H9 (cell line): ENCODE measurements around the gene MAT2A. TPM values are rescaled to one million over a fixed set of nuclear protein-coding genes. Genes with fewer than 3 reads are reported as not detected.

ENCODE experiments used
- DNase-seq: peaks from one replicate; pipeline ENCODE4 v3.0.0-alpha.2; 2017
- H2AFZ ChIP-seq: one replicate; pipeline ENCODE4 v1.6.1; 2013; ENCODE audit warnings: mild to moderate bottlenecking, low read length, control low read depth, moderate library complexity
- H2AK5ac ChIP-seq: 2 replicates; pipeline ENCODE4 v1.6.1; 2013; ENCODE audit warnings: low read length, control low read depth, mixed read lengths; ENCODE audit not compliant: insufficient read length
- H2BK120ac ChIP-seq: one replicate; pipeline ENCODE4 v1.6.1; 2013; ENCODE audit warnings: low read depth, mild to moderate bottlenecking, low read length, control low read depth, inconsistent platforms; ENCODE audit not compliant: poor library complexity, severe bottlenecking
- H2BK12ac ChIP-seq: 2 replicates; pipeline ENCODE4 v1.6.1; 2013; ENCODE audit warnings: low read length, control low read depth, mixed read lengths, low read depth; ENCODE audit not compliant: insufficient read length
- H2BK15ac ChIP-seq: 2 replicates; pipeline ENCODE4 v1.6.1; 2013; ENCODE audit warnings: low read depth, low read length, control low read depth
- H2BK20ac ChIP-seq: one replicate; pipeline ENCODE4 v1.6.1; 2013; ENCODE audit warnings: low read depth, mild to moderate bottlenecking, low read length, control low read depth, inconsistent platforms; ENCODE audit not compliant: poor library complexity, severe bottlenecking
- H2BK5ac ChIP-seq: 2 replicates; pipeline ENCODE4 v1.6.1; 2013; ENCODE audit warnings: low read length, control low read depth, mixed read lengths; ENCODE audit not compliant: insufficient read length
- H3K14ac ChIP-seq: 2 replicates; pipeline ENCODE4 v1.6.1; 2013; ENCODE audit warnings: low read length, control low read depth; ENCODE audit not compliant: insufficient read depth
- H3K18ac ChIP-seq: 2 replicates; pipeline ENCODE4 v1.6.1; 2013; ENCODE audit warnings: low read depth, mild to moderate bottlenecking, mixed read lengths, low read length, control low read depth; ENCODE audit not compliant: insufficient read length
- H3K23ac ChIP-seq: 2 replicates; pipeline ENCODE4 v1.6.1; 2013; ENCODE audit warnings: low read length, control low read depth, mixed read lengths, low read depth; ENCODE audit not compliant: insufficient read length
- H3K23me2 ChIP-seq: 2 replicates; pipeline ENCODE4 v1.6.1; 2013; ENCODE audit warnings: low read depth, mild to moderate bottlenecking, mixed read lengths, low read length, control low read depth; ENCODE audit not compliant: insufficient read length, poor library complexity, severe bottlenecking
- H3K27ac ChIP-seq: 2 replicates; pipeline ENCODE4 v1.5.1; 2013; ENCODE audit warnings: low read length, control low read depth, mixed read lengths, low read depth; ENCODE audit not compliant: insufficient read length
- H3K27me3 ChIP-seq: 2 replicates; pipeline ENCODE4 v1.6.1; 2013; ENCODE audit warnings: low read length, control low read depth, inconsistent platforms; ENCODE audit not compliant: insufficient read depth
- H3K4ac ChIP-seq: 2 replicates; pipeline ENCODE4 v1.6.1; 2013; ENCODE audit warnings: low read depth, mild to moderate bottlenecking, control low read depth, inconsistent platforms, low read length, moderate library complexity
- H3K4me1 ChIP-seq: 2 replicates; pipeline ENCODE4 v1.6.1; 2013; ENCODE audit warnings: low read length, control low read depth, inconsistent platforms; ENCODE audit not compliant: insufficient read depth
- H3K4me2 ChIP-seq: 2 replicates; pipeline ENCODE4 v1.6.1; 2013; ENCODE audit warnings: low read length, control low read depth, mixed read lengths; ENCODE audit not compliant: insufficient read length, insufficient read depth
- H3K56ac ChIP-seq: 2 replicates; pipeline ENCODE4 v1.6.1; 2013; ENCODE audit warnings: low read depth, mild to moderate bottlenecking, mixed read lengths, low read length, control low read depth; ENCODE audit not compliant: insufficient read length
- H3K79me1 ChIP-seq: 2 replicates; pipeline ENCODE4 v1.6.1; 2013; ENCODE audit warnings: low read depth, mild to moderate bottlenecking, moderate library complexity, low read length, control low read depth, inconsistent platforms; ENCODE audit not compliant: insufficient read depth, poor library complexity, severe bottlenecking
- H3K79me2 ChIP-seq: 2 replicates; pipeline ENCODE4 v1.6.1; 2013; ENCODE audit warnings: low read length, control low read depth, inconsistent platforms; ENCODE audit not compliant: insufficient read depth
- H3K9ac ChIP-seq: 2 replicates; pipeline ENCODE4 v1.6.1; 2013; ENCODE audit warnings: low read length, control low read depth, mixed read lengths; ENCODE audit not compliant: insufficient read length; ENCODE audit errors: extremely low read depth
- H3K9me3 ChIP-seq: one replicate; pipeline ENCODE4 v1.6.1; 2013; ENCODE audit warnings: low read depth, low read length, inconsistent platforms; ENCODE audit not compliant: control insufficient read depth
- H3T11ph ChIP-seq: one replicate; pipeline ENCODE4 v1.6.1; 2013; ENCODE audit warnings: mild to moderate bottlenecking, low read length, control low read depth, inconsistent platforms
- H4K20me1 ChIP-seq: one replicate; pipeline ENCODE4 v1.6.1; 2013; ENCODE audit not compliant: control insufficient read depth, insufficient read length, insufficient read depth
- H4K5ac ChIP-seq: 2 replicates; pipeline ENCODE4 v1.6.1; 2013; ENCODE audit warnings: low read depth, mild to moderate bottlenecking, mixed read lengths, low read length, control low read depth; ENCODE audit not compliant: insufficient read length
- H4K8ac ChIP-seq: replicated peaks from 2 replicates; pipeline ENCODE4 v1.6.1; 2013; ENCODE audit warnings: low read length, control low read depth, mixed read lengths, low read depth; ENCODE audit not compliant: insufficient read length
- H4K91ac ChIP-seq: 2 replicates; pipeline ENCODE4 v1.6.1; 2013; ENCODE audit warnings: low read depth, mild to moderate bottlenecking, moderate library complexity, mixed read lengths, low read length, control low read depth; ENCODE audit not compliant: insufficient read length
- H3K27ac Mint-ChIP-seq, 3 experiments: 2 replicates in 2 of 3; 3 replicates in 1 of 3; pipeline ENCODE4 v1.8.0; 2020 to 2021; ENCODE audit warnings: mixed read lengths in 3 of 3, mild to moderate bottlenecking in 1 of 3, moderate library complexity in 1 of 3
- H3K27me3 Mint-ChIP-seq: 2 replicates; pipeline ENCODE4 v1.8.0; 2021; ENCODE audit warnings: low read depth, mild to moderate bottlenecking, moderate library complexity, mixed read lengths
- H3K36me3 Mint-ChIP-seq, 3 experiments: 2 replicates in 2 of 3; 3 replicates in 1 of 3; pipeline ENCODE4 v1.8.0; 2020 to 2021; ENCODE audit warnings: low read depth in 3 of 3, mixed read lengths in 3 of 3; ENCODE audit not compliant: insufficient read depth in 1 of 3
- H3K4me1 Mint-ChIP-seq, 2 experiments: 2 replicates each; pipeline ENCODE4 v1.8.0; 2020; ENCODE audit warnings: mixed read lengths in 2 of 2
- H3K4me3 Mint-ChIP-seq, 2 experiments: 2 replicates in 1 of 2; 3 replicates in 1 of 2; pipeline ENCODE4 v1.8.0; 2020 to 2021; ENCODE audit warnings: mild to moderate bottlenecking in 2 of 2, mixed read lengths in 2 of 2, moderate library complexity in 1 of 2
- H3K9me3 Mint-ChIP-seq, 2 experiments: 2 replicates in 1 of 2; 3 replicates in 1 of 2; pipeline ENCODE4 v1.8.0; 2020; ENCODE audit warnings: mild to moderate bottlenecking in 2 of 2, mixed read lengths in 2 of 2, moderate library complexity in 1 of 2
- WGBS: extraction: QIAGEN DNeasy Blood & Tissue Kit; methylation state at CpG from one replicate; pipeline ENCODE4 v1.1.7; 2013; ENCODE audit warnings: missing lambda C conversion rate, low lambda C conversion rate, mixed read lengths; ENCODE audit not compliant: insufficient read length; ENCODE audit errors: extremely low coverage; 5-methylcytosine and 5-hydroxymethylcytosine counted together
- total RNA-seq: library from RNA; stranded (reverse); gene quantifications from 2 replicates; pipeline ENCODE4 v1.2.1, GENCODE V29; 2021
- TF ChIP-seq, protein P1 (sequence below): fragments of 200-600 bp; sonication (generic); conservative IDR thresholded peaks from 3 replicates; pipeline ENCODE4 v1.8.0; 2021; ENCODE audit warnings: antibody characterized with exemption, mild to moderate bottlenecking

The MAT2A gene
- total RNA-seq, 1 experiment from 2014 or later = 459 TPM

- Histone ChIP-seq H3K27me3 (no peaks in the 10 kb centered on the region), H2AK5ac (no peak overlapping the region), H3T11ph (no peak overlapping the region), H3K4me2 (no peak overlapping the region), H3K14ac (no peak overlapping the region), H2AFZ (no peak overlapping the region), H4K5ac (no peak overlapping the region), H4K20me1 (no peaks in the 10 kb centered on the region), H3K23me2 (no peaks in the 10 kb centered on the region), H2BK120ac (no peak overlapping the region), H2BK20ac (no peak overlapping the region), H2BK12ac (no peak overlapping the region), H3K4me1 (no peaks in the 10 kb centered on the region), H3K79me2 (peaks cover 5% of the 10 kb centered on the region; the same call in 1 of the 2 replicates), H3K79me1 (no peaks in the 10 kb centered on the region), H3K23ac (no peak overlapping the region), H3K18ac (no peak overlapping the region), H4K8ac (no peak overlapping the region), H3K4ac (no peak overlapping the region), H3K9me3 (no peaks in the 10 kb centered on the region), H4K91ac (no peak overlapping the region), H2BK15ac (no peak overlapping the region), H3K27ac (no peak overlapping the region), H3K56ac (no peak overlapping the region), H3K9ac (no peak overlapping the region), H2BK5ac (no peak overlapping the region)
- WGBS = no CpG with 5 or more reads among the region's 5 CpGs
- Mint-ChIP-seq H3K9me3 (no peaks in the 10 kb centered on the region), H3K4me1 (peaks cover 11 to 12% of the 10 kb centered on the region in 2 experiments; a peak in 3 of 4 replicates), H3K27ac (no peak overlapping the region), H3K36me3 (peaks cover 15 to 44% (median 42%) of the 10 kb centered on the region in 3 experiments), H3K4me3 (no peak overlapping the region), H3K27me3 (no peaks in the 10 kb centered on the region)
- TF ChIP-seq, protein P1, sequence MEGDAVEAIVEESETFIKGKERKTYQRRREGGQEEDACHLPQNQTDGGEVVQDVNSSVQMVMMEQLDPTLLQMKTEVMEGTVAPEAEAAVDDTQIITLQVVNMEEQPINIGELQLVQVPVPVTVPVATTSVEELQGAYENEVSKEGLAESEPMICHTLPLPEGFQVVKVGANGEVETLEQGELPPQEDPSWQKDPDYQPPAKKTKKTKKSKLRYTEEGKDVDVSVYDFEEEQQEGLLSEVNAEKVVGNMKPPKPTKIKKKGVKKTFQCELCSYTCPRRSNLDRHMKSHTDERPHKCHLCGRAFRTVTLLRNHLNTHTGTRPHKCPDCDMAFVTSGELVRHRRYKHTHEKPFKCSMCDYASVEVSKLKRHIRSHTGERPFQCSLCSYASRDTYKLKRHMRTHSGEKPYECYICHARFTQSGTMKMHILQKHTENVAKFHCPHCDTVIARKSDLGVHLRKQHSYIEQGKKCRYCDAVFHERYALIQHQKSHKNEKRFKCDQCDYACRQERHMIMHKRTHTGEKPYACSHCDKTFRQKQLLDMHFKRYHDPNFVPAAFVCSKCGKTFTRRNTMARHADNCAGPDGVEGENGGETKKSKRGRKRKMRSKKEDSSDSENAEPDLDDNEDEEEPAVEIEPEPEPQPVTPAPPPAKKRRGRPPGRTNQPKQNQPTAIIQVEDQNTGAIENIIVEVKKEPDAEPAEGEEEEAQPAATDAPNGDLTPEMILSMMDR = no peak
- DNase-seq = no peak
These were observed 18.2 kb downstream of the MAT2A start for GRCh38 chr2:85557130-85557529.
